ENCODE results near the gene RAB40B.

Gene RAB40B

DNA sequence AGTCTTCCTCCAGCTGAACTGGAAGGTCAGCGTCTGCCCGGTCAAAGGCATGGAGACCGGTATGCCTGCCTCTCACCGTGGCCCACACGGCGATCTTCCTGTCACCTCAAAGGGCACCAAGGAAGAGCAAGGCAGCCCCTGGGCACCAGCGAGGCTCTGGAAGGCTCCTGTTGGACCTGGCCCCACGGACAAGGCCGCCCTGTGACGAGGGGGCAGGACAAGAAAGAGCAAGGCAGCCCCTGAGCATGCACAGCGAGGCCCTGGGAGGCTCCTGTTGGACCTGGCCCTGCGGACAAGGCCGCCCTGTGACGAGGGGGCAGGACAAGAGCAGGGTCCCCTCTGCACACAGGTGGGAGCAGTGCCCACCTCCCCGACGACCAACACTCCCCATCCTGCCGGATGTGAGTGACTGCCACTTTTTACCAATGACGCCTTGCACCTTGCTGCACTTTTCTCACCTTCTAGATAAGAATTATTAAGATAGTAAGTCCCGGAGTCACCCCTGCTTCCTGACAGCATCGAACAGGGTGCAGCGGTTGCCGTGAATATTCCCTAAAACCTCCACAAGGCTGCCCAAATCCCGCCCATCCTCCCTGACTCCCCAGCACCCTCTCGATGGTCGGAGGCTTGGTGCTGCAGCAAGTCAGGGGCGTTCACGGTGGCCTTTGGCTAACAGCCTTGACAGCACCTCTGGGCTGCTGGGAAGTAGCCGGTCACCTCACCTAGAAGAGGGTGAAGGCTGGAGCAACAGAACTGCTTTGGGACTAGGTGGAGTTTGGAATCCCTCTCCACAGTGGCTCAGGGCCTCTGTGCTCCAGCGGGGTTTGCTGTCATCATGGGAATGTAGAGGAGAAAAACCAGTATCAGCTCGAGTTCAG is 44.6 kb downstream of the RAB40B start:
- WGBS, 2 donors (ENCODE audit: extremely low coverage in 2 of 2, insufficient read length in 2 of 2, insufficient replicate concordance in 1 of 2), result no CpG with 5 or more reads among the region's 30 CpGs
- DNase-seq (ENCODE audit: low spot score), result no peak

DNA sequence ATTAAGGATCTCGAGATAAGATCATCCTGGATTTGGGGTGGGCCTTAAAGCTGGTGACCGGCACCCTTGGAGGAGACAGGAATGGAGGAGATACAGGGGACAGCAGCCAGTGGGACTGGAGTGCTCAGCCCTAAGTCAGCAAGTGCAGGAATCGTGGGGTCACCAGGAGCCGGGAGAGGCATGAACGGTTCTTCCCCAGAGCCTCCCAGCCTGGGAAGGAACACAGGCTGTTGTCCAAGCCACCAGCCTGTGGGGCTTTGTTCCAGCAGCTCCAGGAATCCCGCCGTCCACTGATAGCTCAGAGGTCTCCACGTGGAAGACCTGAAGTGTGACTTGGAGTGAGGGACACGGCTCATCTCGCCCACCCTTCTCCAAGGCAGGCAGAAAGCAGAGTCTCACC is 47.8 kb downstream of the RAB40B start:
- peaks cover 5 to 6% of the 10 kb centered on the region in 2 donors for H3K4me1 ChIP-seq (ENCODE audit: control insufficient read depth in 2 of 2, insufficient read depth in 1 of 2, low read depth in 1 of 2, low read length in 2 of 2)

More for the DNA sequence above, 44.6 kb downstream of the RAB40B start:
- Histone ChIP-seq H4K91ac (ENCODE audit: low read depth, low read length, poor library complexity) (no peak overlapping the region), H2AK5ac (ENCODE audit: low read depth, low read length) (peak overlapping the region; percentile 50), H3K18ac (ENCODE audit: low read length) (peak overlapping the region; percentile 53), H3K23ac (ENCODE audit: low read depth, low read length, poor library complexity) (no peak overlapping the region), H4K8ac (ENCODE audit: low read depth, low read length) (no peak overlapping the region), H2AFZ (ENCODE audit: low read length) (no peak overlapping the region), H3K4me1 (ENCODE audit: control insufficient read depth in 2 of 2, insufficient read depth in 1 of 2, low read depth in 1 of 2, low read length in 2 of 2) (peaks cover 0 to 3% of the 10 kb centered on the region in 2 donors), H3K79me1 (ENCODE audit: low read depth, low read length) (peaks cover 1% of the 10 kb centered on the region), H2BK15ac (ENCODE audit: low read length) (no peak overlapping the region), H3K9ac (ENCODE audit: low read depth, low read length, poor library complexity) (no peak overlapping the region), H3K4me3 (ENCODE audit: low read length in 2 of 2) (peak overlapping the region in 1 of 2 donors; percentile 29), H2BK5ac (ENCODE audit: low read length) (no peak overlapping the region), H3K4me2 (ENCODE audit: insufficient read depth, low read length, poor library complexity, severe bottlenecking) (no peak overlapping the region), H3K27me3 (ENCODE audit: control insufficient read depth in 3 of 3, insufficient read depth in 3 of 3, low read depth in 1 of 3, low read length in 3 of 3) (no peaks in the 10 kb centered on the region), H3K14ac (ENCODE audit: low read length) (peak overlapping the region; percentile 61), H3K4ac (ENCODE audit: low read length) (no peak overlapping the region), H2BK120ac (ENCODE audit: low read depth, low read length) (no peak overlapping the region), H3K9me3 (replicated peaks in 1 of 2; ENCODE audit: control insufficient read depth in 2 of 2, insufficient read depth in 1 of 2, low read depth in 1 of 2, low read length in 2 of 2) (no peaks in the 10 kb centered on the region), H2BK12ac (ENCODE audit: low read length) (no peak overlapping the region), H3K27ac (replicated peaks; ENCODE audit: low read length) (no peak overlapping the region), H3K36me3 (replicated peaks in 1 of 2; ENCODE audit: control insufficient read depth in 2 of 2, insufficient read depth in 2 of 2, low read length in 2 of 2) (peaks cover 0 to 2% of the 10 kb centered on the region in 2 donors)

DNA sequence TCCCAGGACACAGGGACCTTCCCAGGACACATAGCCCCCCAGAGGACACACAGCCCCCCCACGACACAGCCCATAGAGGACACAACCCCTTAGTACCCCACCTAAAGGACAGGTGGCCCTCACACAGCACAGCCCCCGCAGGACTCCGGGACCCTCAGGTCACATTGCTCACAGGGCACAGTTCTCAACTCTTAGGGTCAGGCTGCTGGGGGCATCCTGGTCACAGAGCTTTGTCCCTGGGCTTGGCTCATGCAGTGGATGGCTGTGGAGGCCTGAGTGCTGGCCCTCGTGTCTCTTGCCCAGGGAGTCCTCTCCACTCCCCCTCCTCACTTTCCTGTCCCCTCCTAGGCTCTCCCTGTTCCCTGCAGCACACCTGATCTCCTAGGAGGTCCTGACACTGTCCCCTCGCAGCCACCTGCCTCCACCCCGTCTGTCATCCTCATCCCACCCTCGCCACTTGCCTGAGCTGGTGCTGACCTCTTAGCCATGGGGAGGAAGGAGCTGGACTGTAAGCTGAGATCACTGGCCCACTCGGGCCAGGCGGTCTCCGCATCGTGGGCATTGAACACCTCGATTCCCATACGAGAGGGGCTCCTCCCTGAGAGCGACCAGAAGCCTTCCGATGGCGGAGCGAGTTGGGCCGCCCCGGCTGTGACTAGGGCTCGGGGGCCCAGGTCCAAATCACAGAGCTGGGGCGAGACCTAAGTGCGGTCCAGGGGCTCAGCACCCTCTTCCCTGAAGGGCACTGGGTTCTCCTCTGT is 48.8 kb downstream of the RAB40B start:
- no peak overlapping the region for H3K14ac ChIP-seq (ENCODE audit: low read length)
- WGBS, 2 donors (ENCODE audit: extremely low coverage in 2 of 2, insufficient read length in 2 of 2, insufficient replicate concordance in 1 of 2), result no CpG with 5 or more reads among the region's 22 CpGs
- no peaks in the 10 kb centered on the region for H3K9me3 ChIP-seq (replicated peaks in 1 of 2; ENCODE audit: control insufficient read depth in 2 of 2, insufficient read depth in 1 of 2, low read depth in 1 of 2, low read length in 2 of 2)
- peaks cover 10% of the 10 kb centered on the region for H3K79me1 ChIP-seq (ENCODE audit: low read depth, low read length)
- no peak overlapping the region for H2BK12ac ChIP-seq (ENCODE audit: low read length)
- H3K4ac ChIP-seq (ENCODE audit: low read length), result no peak overlapping the region
- peak overlapping the region; percentile 98 for H3K18ac ChIP-seq (ENCODE audit: low read length)
- H3K4me3 ChIP-seq (ENCODE audit: low read length in 2 of 2), result peak overlapping the region; percentile 19 to 62
- no peak overlapping the region for H2BK15ac ChIP-seq (ENCODE audit: low read length)
- H2AFZ ChIP-seq (ENCODE audit: low read length), result peak overlapping the region; percentile 92
- H3K9ac ChIP-seq (ENCODE audit: low read depth, low read length, poor library complexity), result no peak overlapping the region
- H4K8ac ChIP-seq (ENCODE audit: low read depth, low read length), result no peak overlapping the region
- peaks cover 0 to 8% of the 10 kb centered on the region in 2 donors for H3K36me3 ChIP-seq (replicated peaks in 1 of 2; ENCODE audit: control insufficient read depth in 2 of 2, insufficient read depth in 2 of 2, low read length in 2 of 2)
- no peak overlapping the region for H3K27ac ChIP-seq (replicated peaks; ENCODE audit: low read length)
- H2AK5ac ChIP-seq (ENCODE audit: low read depth, low read length), result peak overlapping the region; percentile 81
- no peak overlapping the region for H3K4me2 ChIP-seq (ENCODE audit: insufficient read depth, low read length, poor library complexity, severe bottlenecking)
- H2BK120ac ChIP-seq (ENCODE audit: low read depth, low read length), result no peak overlapping the region
- no peak for DNase-seq (ENCODE audit: low spot score)
- H4K91ac ChIP-seq (ENCODE audit: low read depth, low read length, poor library complexity), result no peak overlapping the region
- no peaks in the 10 kb centered on the region for H3K27me3 ChIP-seq (ENCODE audit: control insufficient read depth in 3 of 3, insufficient read depth in 3 of 3, low read depth in 1 of 3, low read length in 3 of 3)
- peaks cover 5 to 6% of the 10 kb centered on the region in 2 donors for H3K4me1 ChIP-seq (ENCODE audit: control insufficient read depth in 2 of 2, insufficient read depth in 1 of 2, low read depth in 1 of 2, low read length in 2 of 2)
- peak overlapping the region; percentile 26 for H3K23ac ChIP-seq (ENCODE audit: low read depth, low read length, poor library complexity)
- peak overlapping the region; percentile 27 for H2BK5ac ChIP-seq (ENCODE audit: low read length)

More for the DNA sequence above, 47.8 kb downstream of the RAB40B start:
- no peak overlapping the region for H3K4me2 ChIP-seq (ENCODE audit: insufficient read depth, low read length, poor library complexity, severe bottlenecking)
- WGBS, 2 donors (ENCODE audit: extremely low coverage in 2 of 2, insufficient read length in 2 of 2, insufficient replicate concordance in 1 of 2), result no CpG with 5 or more reads among the region's 10 CpGs
- H3K27ac ChIP-seq (replicated peaks; ENCODE audit: low read length), result no peak overlapping the region
- no peaks in the 10 kb centered on the region for H3K9me3 ChIP-seq (replicated peaks in 1 of 2; ENCODE audit: control insufficient read depth in 2 of 2, insufficient read depth in 1 of 2, low read depth in 1 of 2, low read length in 2 of 2)
- no peak overlapping the region for H4K91ac ChIP-seq (ENCODE audit: low read depth, low read length, poor library complexity)
- peaks cover 8% of the 10 kb centered on the region for H3K79me1 ChIP-seq (ENCODE audit: low read depth, low read length)
- H3K4ac ChIP-seq (ENCODE audit: low read length), result peak overlapping the region; percentile 37
- no peak overlapping the region for H3K14ac ChIP-seq (ENCODE audit: low read length)
- H3K23ac ChIP-seq (ENCODE audit: low read depth, low read length, poor library complexity), result no peak overlapping the region
- H3K27me3 ChIP-seq (ENCODE audit: control insufficient read depth in 3 of 3, insufficient read depth in 3 of 3, low read depth in 1 of 3, low read length in 3 of 3), result no peaks in the 10 kb centered on the region
- H2AK5ac ChIP-seq (ENCODE audit: low read depth, low read length), result no peak overlapping the region
- H4K8ac ChIP-seq (ENCODE audit: low read depth, low read length), result no peak overlapping the region
- H2BK5ac ChIP-seq (ENCODE audit: low read length), result no peak overlapping the region
- peak overlapping the region; percentile 94 for H2BK15ac ChIP-seq (ENCODE audit: low read length)
- H3K36me3 ChIP-seq (replicated peaks in 1 of 2; ENCODE audit: control insufficient read depth in 2 of 2, insufficient read depth in 2 of 2, low read length in 2 of 2), result peaks cover 0 to under 1% of the 10 kb centered on the region in 2 donors
- no peak overlapping the region for H2BK12ac ChIP-seq (ENCODE audit: low read length)
- no peak for DNase-seq (ENCODE audit: low spot score)
- no peak overlapping the region for H2BK120ac ChIP-seq (ENCODE audit: low read depth, low read length)
- no peak overlapping the region for H2AFZ ChIP-seq (ENCODE audit: low read length)
- H3K18ac ChIP-seq (ENCODE audit: low read length), result no peak overlapping the region
- H3K9ac ChIP-seq (ENCODE audit: low read depth, low read length, poor library complexity), result no peak overlapping the region
- no peak overlapping the region for H3K4me3 ChIP-seq (ENCODE audit: low read length in 2 of 2)

Measured in neuronal stem cell (in vitro differentiated cells).